Measurements from ENCODE around the gene PPP1R3G. TPM values are rescaled to one million over a fixed set of nuclear protein-coding genes. Genes with fewer than 3 reads are reported as not detected.

PPP1R3G gene
- total and polyA plus RNA-seq, 2 of the 13 experiments (the other 11 are each of a cell fraction or from before 2014, with no cell fraction given), result 1.2 to 1.3 TPM

DNA sequence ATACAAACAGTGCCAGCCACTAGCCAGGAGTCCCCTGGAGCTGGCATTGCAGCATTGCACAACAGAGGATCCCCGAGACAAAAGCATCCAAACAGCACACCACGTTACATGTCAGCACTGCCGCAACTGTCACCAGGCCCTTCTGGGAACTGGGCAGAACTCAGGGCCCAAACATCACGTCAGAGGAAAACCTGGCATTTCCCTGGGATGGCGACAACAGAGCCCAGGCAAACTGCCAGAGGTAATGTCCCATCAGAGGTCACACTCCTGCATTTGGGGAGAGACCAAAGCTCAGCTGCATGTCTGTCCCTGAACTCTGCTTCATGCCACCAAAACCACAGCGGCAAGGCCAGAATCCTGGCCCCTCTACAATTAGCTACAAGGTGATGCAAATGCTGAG, 36.3 kb downstream of the PPP1R3G start (continued):
- TF ChIP-seq SP140L (CRISPR knock-in tag; IDR thresholded peaks at IDR 0.05; ENCODE audit: borderline replicate concordance) (no peak), ZNF292 (CRISPR knock-in tag; IDR thresholded peaks at IDR 0.05; ENCODE audit: borderline replicate concordance, low read depth) (peak; percentile 86; the same call in 1 of the 2 replicates), RARA (CRISPR knock-in tag; IDR thresholded peaks at IDR 0.05) (peak; percentile 61), FOXA1 (IDR thresholded peaks at IDR 0.05) (no peak), FOXA1 (CRISPR knock-in tag; IDR thresholded peaks at IDR 0.05) (no peak), ZNF121 (CRISPR knock-in tag; IDR thresholded peaks at IDR 0.05) (no peak), RBM39 (IDR thresholded peaks at IDR 0.05; ENCODE audit: low read depth, low read length, poor library complexity, severe bottlenecking) (no peak), ZNF530 (CRISPR knock-in tag; IDR thresholded peaks at IDR 0.05; ENCODE audit: low read depth) (no peak), HOXD1 (CRISPR knock-in tag; IDR thresholded peaks at IDR 0.05) (no peak), XRCC5 (optimal IDR thresholded peaks at IDR 0.05; ENCODE audit: low read length) (no peak), SMYD3 (CRISPR knock-in tag; IDR thresholded peaks at IDR 0.05) (no peak), DMAP1 (CRISPR knock-in tag; IDR thresholded peaks at IDR 0.05) (no peak), KLF15 (CRISPR knock-in tag; IDR thresholded peaks at IDR 0.05; ENCODE audit: borderline replicate concordance) (no peak), ZNF335 (CRISPR knock-in tag; IDR thresholded peaks at IDR 0.05) (no peak), NR2C2 (CRISPR knock-in tag; IDR thresholded peaks at IDR 0.05; ENCODE audit: borderline replicate concordance) (peak; percentile 79), NCOA5 (CRISPR knock-in tag; IDR thresholded peaks at IDR 0.05) (no peak), SMAD3 (CRISPR knock-in tag; IDR thresholded peaks at IDR 0.05) (no peak), SYNCRIP (IDR thresholded peaks at IDR 0.05; ENCODE audit: insufficient read depth, low read depth, low read length) (no peak), ZNF788 (CRISPR knock-in tag; IDR thresholded peaks at IDR 0.05; ENCODE audit: borderline replicate concordance) (0 out of 2 replicates have a peak, but pooled peaks have one; percentile 38), KDM5A (IDR thresholded peaks at IDR 0.05; ENCODE audit: borderline replicate concordance, low read length) (no peak), ZNF501 (CRISPR knock-in tag; IDR thresholded peaks at IDR 0.05) (0 out of 2 replicates have a peak, but pooled peaks have one; percentile 29), YY1 (IDR thresholded peaks at IDR 0.05; ENCODE audit: insufficient read depth, insufficient replicate concordance, low read depth, low read length) (no peak), FOSL2 (CRISPR knock-in tag; IDR thresholded peaks at IDR 0.05) (0 out of 2 replicates have a peak, but pooled peaks have one; percentile 19), ZNF326 (CRISPR knock-in tag; IDR thresholded peaks at IDR 0.05; ENCODE audit: borderline replicate concordance) (no peak)
- TF ChIP-seq, protein P1, sequence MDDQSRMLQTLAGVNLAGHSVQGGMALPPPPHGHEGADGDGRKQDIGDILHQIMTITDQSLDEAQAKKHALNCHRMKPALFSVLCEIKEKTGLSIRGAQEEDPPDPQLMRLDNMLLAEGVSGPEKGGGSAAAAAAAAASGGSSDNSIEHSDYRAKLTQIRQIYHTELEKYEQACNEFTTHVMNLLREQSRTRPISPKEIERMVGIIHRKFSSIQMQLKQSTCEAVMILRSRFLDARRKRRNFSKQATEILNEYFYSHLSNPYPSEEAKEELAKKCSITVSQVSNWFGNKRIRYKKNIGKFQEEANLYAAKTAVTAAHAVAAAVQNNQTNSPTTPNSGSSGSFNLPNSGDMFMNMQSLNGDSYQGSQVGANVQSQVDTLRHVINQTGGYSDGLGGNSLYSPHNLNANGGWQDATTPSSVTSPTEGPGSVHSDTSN (CRISPR knock-in tag; IDR thresholded peaks at IDR 0.05; ENCODE audit: borderline replicate concordance), result no peak
- TF ChIP-seq, protein P2, sequence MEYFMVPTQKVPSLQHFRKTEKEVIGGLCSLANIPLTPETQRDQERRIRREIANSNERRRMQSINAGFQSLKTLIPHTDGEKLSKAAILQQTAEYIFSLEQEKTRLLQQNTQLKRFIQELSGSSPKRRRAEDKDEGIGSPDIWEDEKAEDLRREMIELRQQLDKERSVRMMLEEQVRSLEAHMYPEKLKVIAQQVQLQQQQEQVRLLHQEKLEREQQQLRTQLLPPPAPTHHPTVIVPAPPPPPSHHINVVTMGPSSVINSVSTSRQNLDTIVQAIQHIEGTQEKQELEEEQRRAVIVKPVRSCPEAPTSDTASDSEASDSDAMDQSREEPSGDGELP (IDR thresholded peaks at IDR 0.05; ENCODE audit: borderline replicate concordance, low read depth), result peak; percentile 37; the same call in 1 of the 2 replicates
- TF ChIP-seq, protein P3, sequence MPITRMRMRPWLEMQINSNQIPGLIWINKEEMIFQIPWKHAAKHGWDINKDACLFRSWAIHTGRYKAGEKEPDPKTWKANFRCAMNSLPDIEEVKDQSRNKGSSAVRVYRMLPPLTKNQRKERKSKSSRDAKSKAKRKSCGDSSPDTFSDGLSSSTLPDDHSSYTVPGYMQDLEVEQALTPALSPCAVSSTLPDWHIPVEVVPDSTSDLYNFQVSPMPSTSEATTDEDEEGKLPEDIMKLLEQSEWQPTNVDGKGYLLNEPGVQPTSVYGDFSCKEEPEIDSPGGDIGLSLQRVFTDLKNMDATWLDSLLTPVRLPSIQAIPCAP (CRISPR knock-in tag; IDR thresholded peaks at IDR 0.05; ENCODE audit: low read depth), result no peak
- TF ChIP-seq, protein P4, sequence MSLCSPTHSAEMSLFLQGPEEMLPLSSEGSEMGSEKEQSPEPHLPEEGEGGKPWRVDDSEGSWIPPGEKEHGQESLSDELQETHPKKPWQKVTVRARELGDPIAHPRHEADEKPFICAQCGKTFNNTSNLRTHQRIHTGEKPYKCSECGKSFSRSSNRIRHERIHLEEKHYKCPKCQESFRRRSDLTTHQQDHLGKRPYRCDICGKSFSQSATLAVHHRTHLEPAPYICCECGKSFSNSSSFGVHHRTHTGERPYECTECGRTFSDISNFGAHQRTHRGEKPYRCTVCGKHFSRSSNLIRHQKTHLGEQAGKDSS (CRISPR knock-in tag; IDR thresholded peaks at IDR 0.05; ENCODE audit: borderline replicate concordance, low read depth), result no peak
